Measurements from ENCODE around the gene WDHD1. TPM values are rescaled to one million over a fixed set of nuclear protein-coding genes. Genes with fewer than 3 reads are reported as not detected.

The WDHD1 gene
- polyA plus RNA-seq, 3 donors, result 0.19 to 0.37 (median 0.30) TPM

DNA sequence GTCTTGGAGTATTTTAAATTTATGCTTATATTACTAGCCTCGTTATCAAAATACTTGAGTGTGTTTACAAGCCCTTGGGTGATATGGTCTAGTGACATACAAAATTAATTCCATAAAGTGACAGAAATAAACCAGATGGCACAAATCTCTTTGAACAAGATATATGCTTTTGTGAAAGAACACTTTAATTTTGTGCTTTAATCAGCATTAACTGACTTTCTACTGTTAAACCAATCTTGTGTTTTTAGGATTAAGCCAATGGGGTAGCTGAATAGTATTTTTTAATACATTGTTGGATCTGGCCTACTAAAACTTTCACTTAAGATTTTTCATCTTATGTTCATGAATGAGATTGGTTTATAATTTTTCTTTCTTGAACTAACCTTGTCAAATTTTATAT lies 93.9 kb downstream of the WDHD1 start:
- H3K4me2 ChIP-seq (replicated peaks; ENCODE audit: extremely low read depth, low read length, poor library complexity, severe bottlenecking), result no peak overlapping the region
- no peak overlapping the region for H3K9ac ChIP-seq (ENCODE audit: insufficient read depth, low read length, poor library complexity, severe bottlenecking)
- DNase-seq, result no peak
- peaks cover 0 to under 1% of the 10 kb centered on the region in 2 donors for H3K36me3 Mint-ChIP-seq
- no peaks in the 10 kb centered on the region for H3K27me3 Mint-ChIP-seq (ENCODE audit: low read depth in 3 of 3)
- no peaks in the 10 kb centered on the region for H3K79me2 ChIP-seq (ENCODE audit: insufficient read depth, low read length)
- H3K27me3 ChIP-seq (ENCODE audit: control insufficient read depth in 2 of 2, insufficient read depth in 2 of 2, low read length in 2 of 2), result no peaks in the 10 kb centered on the region
- H3K9me3 ChIP-seq (replicated peaks in 1 of 2; ENCODE audit: control insufficient read depth in 1 of 2, insufficient read depth in 1 of 2, low read length in 2 of 2), result no peaks in the 10 kb centered on the region
- H3K9me3 Mint-ChIP-seq, result no peaks in the 10 kb centered on the region
- no peak overlapping the region for H3K4me3 ChIP-seq (replicated peaks in 1 of 3; ENCODE audit: low read depth in 2 of 3, low read length in 3 of 3)
- H3K36me3 ChIP-seq (replicated peaks in 1 of 2; ENCODE audit: control insufficient read depth in 1 of 2, insufficient read depth in 2 of 2, low read length in 2 of 2), result no peaks in the 10 kb centered on the region
- TF ChIP-seq, protein P1, sequence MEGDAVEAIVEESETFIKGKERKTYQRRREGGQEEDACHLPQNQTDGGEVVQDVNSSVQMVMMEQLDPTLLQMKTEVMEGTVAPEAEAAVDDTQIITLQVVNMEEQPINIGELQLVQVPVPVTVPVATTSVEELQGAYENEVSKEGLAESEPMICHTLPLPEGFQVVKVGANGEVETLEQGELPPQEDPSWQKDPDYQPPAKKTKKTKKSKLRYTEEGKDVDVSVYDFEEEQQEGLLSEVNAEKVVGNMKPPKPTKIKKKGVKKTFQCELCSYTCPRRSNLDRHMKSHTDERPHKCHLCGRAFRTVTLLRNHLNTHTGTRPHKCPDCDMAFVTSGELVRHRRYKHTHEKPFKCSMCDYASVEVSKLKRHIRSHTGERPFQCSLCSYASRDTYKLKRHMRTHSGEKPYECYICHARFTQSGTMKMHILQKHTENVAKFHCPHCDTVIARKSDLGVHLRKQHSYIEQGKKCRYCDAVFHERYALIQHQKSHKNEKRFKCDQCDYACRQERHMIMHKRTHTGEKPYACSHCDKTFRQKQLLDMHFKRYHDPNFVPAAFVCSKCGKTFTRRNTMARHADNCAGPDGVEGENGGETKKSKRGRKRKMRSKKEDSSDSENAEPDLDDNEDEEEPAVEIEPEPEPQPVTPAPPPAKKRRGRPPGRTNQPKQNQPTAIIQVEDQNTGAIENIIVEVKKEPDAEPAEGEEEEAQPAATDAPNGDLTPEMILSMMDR (IDR thresholded peaks at IDR 0.05), result no peak
- H3K27ac Mint-ChIP-seq, result no peak overlapping the region
- H3K4me3 Mint-ChIP-seq, result no peak overlapping the region
- no CpG with 5 or more reads among the region's 1 CpG for WGBS (ENCODE audit: insufficient coverage)
- H3K4me1 Mint-ChIP-seq, result peaks cover 5% of the 10 kb centered on the region
- no peaks in the 10 kb centered on the region for H4K20me1 ChIP-seq (ENCODE audit: insufficient read depth, low read length)
- H3K27ac ChIP-seq (ENCODE audit: low read depth in 1 of 2, low read length in 2 of 2), result no peak overlapping the region
- H3K4me1 ChIP-seq (ENCODE audit: control insufficient read depth in 1 of 2, insufficient read depth in 2 of 2, low read length in 2 of 2), result no peaks in the 10 kb centered on the region
- H2AFZ ChIP-seq (ENCODE audit: insufficient read depth, low read depth, low read length, poor library complexity, severe bottlenecking), result no peak overlapping the region
- intact Hi-C loops (cut with micrococcal nuclease), result no loop called here

DNA sequence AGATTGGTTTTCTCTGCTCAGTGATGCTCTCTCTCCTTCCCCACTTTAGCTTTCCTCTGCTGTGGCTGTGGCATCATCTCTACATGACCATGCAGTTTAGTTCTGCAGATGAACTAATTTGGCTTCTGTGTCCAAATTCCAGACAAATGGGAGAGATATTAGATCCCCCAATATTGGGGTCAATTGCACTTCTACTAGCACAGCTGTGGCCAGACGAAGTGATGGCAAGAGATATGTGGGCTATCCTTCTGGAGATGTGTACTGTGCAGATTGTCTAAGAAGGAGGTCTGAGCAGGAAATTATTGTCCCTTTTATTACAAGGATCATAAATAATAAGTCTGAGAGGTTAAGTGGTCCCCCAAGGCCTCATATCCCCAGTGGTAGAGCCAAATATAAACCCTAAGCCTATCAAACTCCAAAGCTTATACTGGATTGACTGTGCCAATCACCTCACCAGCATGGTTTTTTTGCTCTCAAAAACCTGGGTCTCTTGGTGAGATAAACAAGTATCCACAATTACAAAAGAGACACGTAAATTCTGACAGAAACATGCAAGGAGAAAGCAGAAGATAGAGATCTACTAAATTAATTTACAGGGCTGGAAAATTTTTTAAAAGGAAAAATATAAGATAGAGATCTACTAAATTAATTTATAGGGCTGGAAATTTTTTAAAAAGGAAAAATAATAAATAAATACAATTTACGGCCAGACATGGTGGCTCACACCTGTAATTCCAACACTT lies 95.1 kb downstream of the WDHD1 start:
- no peak for DNase-seq
- no peak overlapping the region for H3K27ac ChIP-seq (ENCODE audit: low read depth in 1 of 2, low read length in 2 of 2)
- no peak overlapping the region for H3K4me2 ChIP-seq (replicated peaks; ENCODE audit: extremely low read depth, low read length, poor library complexity, severe bottlenecking)
- no CpG with 5 or more reads among the region's 3 CpGs for WGBS (ENCODE audit: insufficient coverage)
- no peaks in the 10 kb centered on the region for H3K9me3 ChIP-seq (replicated peaks in 1 of 2; ENCODE audit: control insufficient read depth in 1 of 2, insufficient read depth in 1 of 2, low read length in 2 of 2)
- no peak overlapping the region for H3K9ac ChIP-seq (ENCODE audit: insufficient read depth, low read length, poor library complexity, severe bottlenecking)
- TF ChIP-seq, protein P1 (IDR thresholded peaks at IDR 0.05), result no peak
- H3K4me1 Mint-ChIP-seq, result peaks cover 5% of the 10 kb centered on the region
- H3K36me3 ChIP-seq (replicated peaks in 1 of 2; ENCODE audit: control insufficient read depth in 1 of 2, insufficient read depth in 2 of 2, low read length in 2 of 2), result no peaks in the 10 kb centered on the region
- H3K9me3 Mint-ChIP-seq, result no peaks in the 10 kb centered on the region
- H3K4me3 ChIP-seq (replicated peaks in 1 of 3; ENCODE audit: low read depth in 2 of 3, low read length in 3 of 3), result no peak overlapping the region
- H3K4me3 Mint-ChIP-seq, result no peak overlapping the region
- H3K4me1 ChIP-seq (ENCODE audit: control insufficient read depth in 1 of 2, insufficient read depth in 2 of 2, low read length in 2 of 2), result no peaks in the 10 kb centered on the region
- H2AFZ ChIP-seq (ENCODE audit: insufficient read depth, low read depth, low read length, poor library complexity, severe bottlenecking), result no peak overlapping the region
- H4K20me1 ChIP-seq (ENCODE audit: insufficient read depth, low read length), result no peaks in the 10 kb centered on the region
- intact Hi-C loops (cut with micrococcal nuclease), result no loop called here
- H3K27me3 Mint-ChIP-seq (ENCODE audit: low read depth in 3 of 3), result peaks cover 0 to 1% (median under 1%) of the 10 kb centered on the region in 3 donors
- no peaks in the 10 kb centered on the region for H3K79me2 ChIP-seq (ENCODE audit: insufficient read depth, low read length)
- H3K27me3 ChIP-seq (ENCODE audit: control insufficient read depth in 2 of 2, insufficient read depth in 2 of 2, low read length in 2 of 2), result no peaks in the 10 kb centered on the region
- no peak overlapping the region for H3K27ac Mint-ChIP-seq
- H3K36me3 Mint-ChIP-seq, result no peaks in the 10 kb centered on the region
